ENCODE results near the gene MISP. TPM values are rescaled to one million over a fixed set of nuclear protein-coding genes. Genes with fewer than 3 reads are reported as not detected.

MISP gene
- total RNA-seq, 2 experiments from 2014 or later, result not detected

- H3K4me3 Mint-ChIP-seq, result no peak overlapping the region
- no peaks in the 10 kb centered on the region for H3K4me1 Mint-ChIP-seq
- H3K27ac Mint-ChIP-seq, result no peak overlapping the region
- H3K9me3 Mint-ChIP-seq (ENCODE audit: low read depth), result no peaks in the 10 kb centered on the region
- ATAC-seq, result no peak
- no peaks in the 10 kb centered on the region for H3K27me3 Mint-ChIP-seq
- no peaks in the 10 kb centered on the region for H3K36me3 Mint-ChIP-seq
- DNase-seq, result no peak
- CTCF ChIA-PET, result no interaction called here
Measured at GRCh38 chr19:778910-779653, 28.2 kb downstream of the MISP start.

- Mint-ChIP-seq H3K27me3 (no peaks in the 10 kb centered on the region), H3K4me3 (no peak overlapping the region), H3K36me3 (no peaks in the 10 kb centered on the region), H3K9me3 (ENCODE audit: low read depth) (no peaks in the 10 kb centered on the region), H3K27ac (no peak overlapping the region), H3K4me1 (no peaks in the 10 kb centered on the region)
- ATAC-seq, result no peak
- DNase-seq, result no peak
- CTCF ChIA-PET, result no interaction called here
Measured at GRCh38 chr19:780935-781334, 30.0 kb downstream of the MISP start.

- Mint-ChIP-seq H3K27ac (no peak overlapping the region), H3K4me3 (no peak overlapping the region), H3K9me3 (ENCODE audit: low read depth) (no peaks in the 10 kb centered on the region), H3K27me3 (no peaks in the 10 kb centered on the region), H3K4me1 (no peaks in the 10 kb centered on the region), H3K36me3 (no peaks in the 10 kb centered on the region)
- CTCF ChIA-PET, result no interaction called here
- DNase-seq (no peak), ATAC-seq (no peak)
Measured at GRCh38 chr19:781800-782184, 30.9 kb downstream of the MISP start.

GRCh38 chr19:782185-782877 is 31.4 kb downstream of the MISP start:
- no peaks in the 10 kb centered on the region for H3K36me3 Mint-ChIP-seq
- H3K9me3 Mint-ChIP-seq (ENCODE audit: low read depth), result no peaks in the 10 kb centered on the region
- no peaks in the 10 kb centered on the region for H3K4me1 Mint-ChIP-seq
- H3K27ac Mint-ChIP-seq, result no peak overlapping the region
- H3K4me3 Mint-ChIP-seq, result no peak overlapping the region
- CTCF ChIA-PET, result no interaction called here
- no peak for ATAC-seq
- no peaks in the 10 kb centered on the region for H3K27me3 Mint-ChIP-seq
- no peak for DNase-seq

- ATAC-seq (no peak), DNase-seq (no peak)
- H3K27me3 Mint-ChIP-seq, result no peaks in the 10 kb centered on the region
- no peaks in the 10 kb centered on the region for H3K9me3 Mint-ChIP-seq (ENCODE audit: low read depth)
- H3K27ac Mint-ChIP-seq, result no peak overlapping the region
- H3K4me3 Mint-ChIP-seq, result no peak overlapping the region
- no peaks in the 10 kb centered on the region for H3K4me1 Mint-ChIP-seq
- no peaks in the 10 kb centered on the region for H3K36me3 Mint-ChIP-seq
- CTCF ChIA-PET, result no interaction called here
Measured at GRCh38 chr19:782878-783668, 32.2 kb downstream of the MISP start.

- no peak overlapping the region for H3K27ac Mint-ChIP-seq
- DNase-seq (no peak), ATAC-seq (no peak)
- H3K4me1 Mint-ChIP-seq, result no peaks in the 10 kb centered on the region
- no peaks in the 10 kb centered on the region for H3K36me3 Mint-ChIP-seq
- CTCF ChIA-PET, result no interaction called here
- H3K27me3 Mint-ChIP-seq, result no peaks in the 10 kb centered on the region
- H3K4me3 Mint-ChIP-seq, result no peak overlapping the region
- no peaks in the 10 kb centered on the region for H3K9me3 Mint-ChIP-seq (ENCODE audit: low read depth)
Measured at GRCh38 chr19:784541-784940, 33.6 kb downstream of the MISP start.

- DNase-seq (no peak), ATAC-seq (no peak)
- Mint-ChIP-seq H3K4me1 (no peaks in the 10 kb centered on the region), H3K4me3 (no peak overlapping the region), H3K27me3 (no peaks in the 10 kb centered on the region), H3K36me3 (no peaks in the 10 kb centered on the region), H3K27ac (no peak overlapping the region), H3K9me3 (ENCODE audit: low read depth) (no peaks in the 10 kb centered on the region)
- CTCF ChIA-PET, result no interaction called here
Measured at GRCh38 chr19:787536-787935, 36.6 kb downstream of the MISP start.

- ATAC-seq (no peak), DNase-seq (no peak)
- H3K27me3 Mint-ChIP-seq, result no peaks in the 10 kb centered on the region
- no peaks in the 10 kb centered on the region for H3K36me3 Mint-ChIP-seq
- no peak overlapping the region for H3K27ac Mint-ChIP-seq
- H3K9me3 Mint-ChIP-seq (ENCODE audit: low read depth), result no peaks in the 10 kb centered on the region
- CTCF ChIA-PET, result no interaction called here
- no peak overlapping the region for H3K4me3 Mint-ChIP-seq
- H3K4me1 Mint-ChIP-seq, result no peaks in the 10 kb centered on the region
Measured at GRCh38 chr19:788686-788982, 37.7 kb downstream of the MISP start.

- CTCF ChIA-PET, result no interaction called here
- H3K27ac Mint-ChIP-seq, result no peak overlapping the region
Measured at GRCh38 chr19:788983-789700, 38.2 kb downstream of the MISP start.

GRCh38 chr19:789701-790060 is 38.8 kb downstream of the MISP start:
- CTCF ChIA-PET, result no interaction called here
- H3K27ac Mint-ChIP-seq, result no peak overlapping the region
- no peaks in the 10 kb centered on the region for H3K4me1 Mint-ChIP-seq
- H3K36me3 Mint-ChIP-seq, result no peaks in the 10 kb centered on the region
- no peak for DNase-seq
- no peaks in the 10 kb centered on the region for H3K27me3 Mint-ChIP-seq
- H3K9me3 Mint-ChIP-seq (ENCODE audit: low read depth), result no peaks in the 10 kb centered on the region
- no peak for ATAC-seq
- no peak overlapping the region for H3K4me3 Mint-ChIP-seq

More at GRCh38 chr19:788983-789700, 38.2 kb downstream of the MISP start:
- Mint-ChIP-seq H3K4me1 (no peaks in the 10 kb centered on the region), H3K4me3 (no peak overlapping the region), H3K9me3 (ENCODE audit: low read depth) (no peaks in the 10 kb centered on the region), H3K27me3 (no peaks in the 10 kb centered on the region), H3K36me3 (no peaks in the 10 kb centered on the region)
- ATAC-seq (no peak), DNase-seq (no peak)

- Mint-ChIP-seq H3K27ac (no peak overlapping the region), H3K4me3 (no peak overlapping the region), H3K27me3 (no peaks in the 10 kb centered on the region), H3K4me1 (no peaks in the 10 kb centered on the region), H3K36me3 (no peaks in the 10 kb centered on the region), H3K9me3 (ENCODE audit: low read depth) (no peaks in the 10 kb centered on the region)
- CTCF ChIA-PET, result interaction anchor here (1.0 kb wide), 1 partner anchor 20 kb away, joined by 3 read pairs; no protein-coding TSS in a partner anchor
- ATAC-seq (no peak), DNase-seq (no peak)
Measured at GRCh38 chr19:791007-791566, 40.2 kb downstream of the MISP start.

GRCh38 chr19:791567-792305 is 40.8 kb downstream of the MISP start:
- Mint-ChIP-seq H3K4me3 (no peak overlapping the region), H3K27me3 (no peaks in the 10 kb centered on the region), H3K36me3 (no peaks in the 10 kb centered on the region), H3K9me3 (ENCODE audit: low read depth) (no peaks in the 10 kb centered on the region), H3K4me1 (peaks cover 1% of the 10 kb centered on the region), H3K27ac (no peak overlapping the region)
- ATAC-seq (no peak), DNase-seq (no peak)
- CTCF ChIA-PET, result interaction anchor here (1.0 kb wide), 1 partner anchor 21 kb away, joined by 3 read pairs; no protein-coding TSS in a partner anchor
